Omental fat pad (tissue), 4 donors: ENCODE measurements around the gene MUC21. TPM values are rescaled to one million over a fixed set of nuclear protein-coding genes. Genes with fewer than 3 reads are reported as not detected.
"Not testable (repeated sequence)": the region's sequence is repeated elsewhere in the genome, so short reads cannot be mapped to it uniquely, and the experiment has no call there.

Experiments used
- ATAC-seq: fragments of 150-250 bp; one replicate; pipeline ENCODE4 v1.9.1; 2016; ENCODE audit warnings: mild to moderate bottlenecking, moderate library complexity; ENCODE audit not compliant: low FRiP score
- DNase-seq: peaks from one replicate; pipeline ENCODE4 v3.0.0-alpha.2; 2019; ENCODE audit warnings: low spot score
- CTCF ChIP-seq, 3 donors: fragments of 450-650 bp; IDR thresholded peaks; one replicate each; pipeline ENCODE4 v1.5.1; 2016 to 2017; ENCODE audit warnings: antibody characterized with exemption in 3 of 3, mild to moderate bottlenecking in 3 of 3, moderate library complexity in 2 of 3
- total RNA-seq, 4 donors: library from RNA; depleted of rRNA; stranded (reverse); fragments of >200 nt; gene quantifications; one replicate each; pipeline ENCODE4 v1.1.0, GENCODE V29; 2016

The MUC21 gene
- total RNA-seq, 4 donors from 2014 or later = not detected

DNA sequence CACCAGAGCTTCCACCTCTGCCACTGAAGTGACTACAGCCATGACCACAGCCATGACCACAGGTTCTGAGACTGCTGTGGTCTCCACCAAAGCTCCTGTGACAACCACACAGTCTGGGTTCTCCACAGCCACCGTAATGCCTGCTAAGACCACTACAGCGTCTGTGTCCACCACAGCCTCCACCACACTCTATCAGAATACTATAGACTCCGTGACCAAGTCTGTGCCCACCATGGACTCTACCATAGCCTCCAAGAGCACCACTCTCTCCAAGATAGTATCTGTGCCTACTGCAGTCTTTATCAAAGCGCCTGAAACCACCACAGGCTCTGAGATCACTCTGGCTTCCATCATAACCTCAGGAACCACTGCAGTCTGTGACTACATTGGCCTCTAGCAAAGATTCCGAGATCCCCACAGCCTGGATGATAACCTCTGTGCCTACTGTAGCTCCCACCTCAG, 18.3 kb upstream of the MUC21 start:
- ATAC-seq = no peak
- TF ChIP-seq CTCF (IDR thresholded peaks at IDR 0.05) = no peak

DNA sequence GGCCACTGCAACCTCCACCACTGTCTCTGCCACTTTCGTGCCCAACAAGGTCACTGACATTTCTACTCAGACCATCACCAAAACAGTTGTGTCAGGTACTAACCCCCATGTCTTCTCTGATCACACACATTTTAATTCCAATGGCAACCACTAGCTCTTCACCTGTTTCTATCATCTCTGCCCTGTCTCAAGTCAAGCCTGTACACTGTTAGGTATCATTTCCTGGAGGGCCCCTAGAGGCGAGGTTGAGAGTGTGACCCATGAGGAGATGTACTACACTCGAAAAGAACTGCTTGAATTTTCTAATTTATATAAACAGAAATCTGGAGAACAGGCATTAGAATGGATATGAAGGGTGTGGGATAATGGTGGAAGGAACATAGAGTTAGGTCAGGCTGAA, 17.4 kb upstream of the MUC21 start:
- ATAC-seq (no peak), DNase-seq (no peak)
- TF ChIP-seq CTCF (IDR thresholded peaks at IDR 0.05) = no peak

More for the DNA sequence above, 18.3 kb upstream of the MUC21 start:
- no peak for DNase-seq

- DNase-seq, ATAC-seq: not testable (repeated sequence)
Observed at GRCh38 chr6:30969171-30969570, 14.3 kb upstream of the MUC21 start.

- TF ChIP-seq CTCF (IDR thresholded peaks at IDR 0.05) = no peak
- DNase-seq = no peak
- ATAC-seq = no peak
Observed at GRCh38 chr6:30970946-30971345, 12.6 kb upstream of the MUC21 start.

DNA sequence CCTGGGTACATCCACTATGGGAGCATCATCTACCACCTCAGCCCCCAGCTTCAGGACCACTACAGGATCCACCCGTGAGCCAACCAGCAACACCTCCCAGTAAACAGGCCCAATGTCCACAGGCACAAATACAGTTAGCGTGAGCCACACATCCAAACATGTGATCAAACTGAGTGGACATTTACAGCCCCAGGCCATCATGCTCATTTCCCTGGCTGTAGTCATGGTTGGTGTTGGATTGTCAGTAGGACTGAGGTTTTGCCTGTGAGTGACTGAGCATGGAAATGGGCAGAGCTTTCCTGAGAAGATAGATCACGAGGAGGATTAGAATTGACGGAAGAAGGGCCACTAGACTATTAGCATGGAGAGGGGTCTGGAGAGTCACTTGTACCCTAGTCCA, 10.7 kb upstream of the MUC21 start:
- DNase-seq = no peak
- no peak for TF ChIP-seq CTCF (IDR thresholded peaks at IDR 0.05)

DNA sequence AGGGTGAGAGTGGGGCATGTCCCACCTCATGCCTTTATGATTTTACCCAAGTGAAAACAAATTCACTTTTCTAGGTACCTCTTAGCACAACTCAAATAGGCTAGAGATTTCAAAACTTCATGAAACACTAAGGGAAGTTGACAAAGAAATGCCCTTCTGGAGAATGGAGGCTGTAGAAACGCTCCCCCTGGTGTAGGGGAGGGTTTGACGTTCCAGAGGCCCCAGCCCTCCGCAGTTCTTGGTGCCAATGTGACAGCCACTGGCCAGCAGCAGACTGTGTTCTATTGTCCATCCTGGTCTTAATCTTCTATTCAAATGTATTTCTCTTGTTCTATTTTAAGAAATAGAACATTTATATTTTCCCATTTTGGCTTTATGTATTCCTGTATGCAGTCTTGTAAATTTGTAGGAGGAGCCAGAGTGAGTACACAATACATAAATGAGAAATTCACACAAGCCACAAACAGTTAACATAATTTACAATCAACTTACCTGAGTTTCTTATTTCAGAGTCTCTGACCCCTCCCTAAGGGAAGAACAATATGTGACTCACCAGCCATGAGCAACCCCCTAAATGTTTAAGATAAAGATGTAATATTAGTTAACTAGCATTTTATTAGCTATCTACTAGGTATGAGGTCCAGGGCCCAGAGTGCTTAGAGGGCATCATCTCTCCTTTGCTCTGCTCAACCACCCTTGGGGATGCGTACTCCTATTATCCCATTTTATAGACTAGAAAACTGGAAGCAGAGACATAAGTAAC, 8.8 kb upstream of the MUC21 start:
- DNase-seq (no peak), ATAC-seq (no peak)
- no peak for TF ChIP-seq CTCF (IDR thresholded peaks at IDR 0.05)

More for the DNA sequence above, 10.7 kb upstream of the MUC21 start:
- no peak for ATAC-seq

DNA sequence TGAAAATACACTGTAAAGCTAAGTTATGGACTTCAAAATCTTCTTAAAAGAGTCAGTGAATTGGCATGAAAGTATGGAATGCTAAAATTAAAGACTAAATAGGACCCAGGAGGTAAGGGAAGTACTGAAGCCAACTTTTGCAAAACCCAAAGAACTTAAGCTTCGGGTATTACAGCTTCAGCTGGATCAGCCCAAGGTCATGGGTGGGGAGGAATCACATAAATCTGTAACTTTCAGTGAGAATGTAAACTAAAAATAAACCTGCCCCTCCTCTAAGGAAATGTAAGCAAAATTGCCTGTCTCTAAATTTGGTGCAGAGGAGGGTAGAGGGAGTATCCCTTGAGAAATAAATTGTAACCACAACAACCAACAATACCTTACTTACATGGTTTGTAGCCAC, 4.4 kb upstream of the MUC21 start:
- TF ChIP-seq CTCF (IDR thresholded peaks at IDR 0.05) = no peak
- no peak for DNase-seq
- ATAC-seq = no peak
